H1 (cell line): ENCODE data around the gene CLMP. TPM values are rescaled to one million over a fixed set of nuclear protein-coding genes. Genes with fewer than 3 reads are reported as not detected.
A peak's percentile ranks its signal among the peaks of the same experiment; 100 is the strongest.

Source experiments
- CTCF ChIA-PET: fragments of 300-600 bp; sonication (Branson Sonifier 250); formaldehyde crosslinking; loops from one replicate; lab custom pipeline; 2021; ENCODE audit not compliant: partially characterized antibody; lab: Charles Lee
- POLR2A ChIA-PET: fragments of 300-600 bp; sonication (Branson Sonifier 250); formaldehyde crosslinking; loops from one replicate; lab custom pipeline; 2021; ENCODE audit warnings: inconsistent platforms; ENCODE audit not compliant: partially characterized antibody; lab: Charles Lee
- DNase-seq, 2 experiments: peaks; one replicate each; pipeline versions ENCODE4 v3.0.0 to v3.0.0-alpha.2; 2010 to 2022; ENCODE audit warnings: low spot score in 2 of 2, low read depth in 1 of 2, mixed read lengths in 1 of 2
- FAIRE-seq: peaks from 2 replicates; lab custom pipeline; 2011; peaks lifted over from hg19 to GRCh38; lab: Jason Lieb, UNC
- H2AFZ ChIP-seq: 2 replicates; pipeline ENCODE4 v1.8.1; 2012; ENCODE audit warnings: low read length, inconsistent platforms
- H2AK5ac ChIP-seq: 2 replicates; pipeline ENCODE4 v1.6.1; 2013; ENCODE audit warnings: low read depth, low read length
- H2BK120ac ChIP-seq: replicated peaks from 2 replicates; pipeline ENCODE3; 2013; ENCODE audit warnings: low read depth, low read length, inconsistent platforms
- H2BK12ac ChIP-seq: 2 replicates; pipeline ENCODE4 v1.6.1; 2013; ENCODE audit warnings: low read depth, low read length
- H2BK15ac ChIP-seq: 2 replicates; pipeline ENCODE4 v1.6.1; 2013; ENCODE audit warnings: low read length
- H2BK20ac ChIP-seq: 2 replicates; pipeline ENCODE4 v1.6.1; 2013; ENCODE audit warnings: low read length
- H2BK5ac ChIP-seq: 2 replicates; pipeline ENCODE4 v1.6.1; 2013; ENCODE audit warnings: low read depth, low read length
- H3K14ac ChIP-seq: 2 replicates; pipeline ENCODE4 v1.6.1; 2013; ENCODE audit warnings: inconsistent platforms; ENCODE audit not compliant: insufficient read length
- H3K18ac ChIP-seq: 2 replicates; pipeline ENCODE4 v1.6.1; 2013; ENCODE audit warnings: low read length; ENCODE audit errors: extremely low read depth
- H3K23ac ChIP-seq: 2 replicates; pipeline ENCODE4 v1.6.1; 2013; ENCODE audit warnings: inconsistent platforms; ENCODE audit not compliant: insufficient read length
- H3K23me2 ChIP-seq: 2 replicates; pipeline ENCODE4 v1.6.1; 2013; ENCODE audit warnings: low read depth, low read length
- H3K27ac ChIP-seq: 2 replicates; pipeline ENCODE4 v1.6.1; 2011; ENCODE audit warnings: low read depth, low read length, inconsistent platforms
- H3K27me3 ChIP-seq, 4 experiments: replicated peaks in 1 of 4; 1 replicate in 1 of 4; 2 replicates in 3 of 4; pipeline versions ENCODE4 v1.6.1 to v1.8.1; 2011 to 2013; ENCODE audit warnings: low read length in 3 of 4, mild to moderate bottlenecking in 3 of 4, inconsistent platforms in 2 of 4, mixed read lengths in 2 of 4, moderate library complexity in 1 of 4; ENCODE audit not compliant: control insufficient read depth in 3 of 4, insufficient read depth in 3 of 4; ENCODE audit errors: extremely low read depth in 1 of 4
- H3K36me3 ChIP-seq, 4 experiments: 2 replicates each; pipeline versions ENCODE4 v1.6.1 to v1.8.1; 2011 to 2013; ENCODE audit warnings: mild to moderate bottlenecking in 4 of 4, low read length in 3 of 4, moderate library complexity in 2 of 4, control low read depth in 1 of 4, inconsistent platforms in 1 of 4; ENCODE audit not compliant: insufficient read depth in 4 of 4, control insufficient read depth in 2 of 4
- H3K4ac ChIP-seq: replicated peaks from 2 replicates; pipeline ENCODE3; 2013; ENCODE audit warnings: low read length, low read depth, mixed read lengths, inconsistent platforms; ENCODE audit not compliant: insufficient read length
- H3K4me1 ChIP-seq, 4 experiments: replicated peaks in 1 of 4; 1 replicate in 1 of 4; 2 replicates in 3 of 4; pipeline versions ENCODE4 v1.6.1 to v1.8.1; 2011 to 2013; ENCODE audit warnings: low read length in 3 of 4, inconsistent platforms in 2 of 4, mixed read lengths in 1 of 4; ENCODE audit not compliant: insufficient read depth in 4 of 4, control insufficient read depth in 3 of 4
- H3K4me2 ChIP-seq, 2 experiments: 2 replicates each; pipeline versions ENCODE4 v1.6.1 to v1.8.1; 2011 to 2013; ENCODE audit warnings: low read depth in 2 of 2, low read length in 2 of 2, control low read depth in 1 of 2, inconsistent platforms in 1 of 2, mild to moderate bottlenecking in 1 of 2; ENCODE audit not compliant: insufficient read depth in 1 of 2
- H3K4me3 ChIP-seq, 4 experiments: fragments of 200-600, 300-600 bp in 1 of 4; sonication (generic), shearing (Covaris generic), sonication (Bioruptor Twin) in 1 of 4; 2 replicates each; pipeline versions ENCODE4 v1.5.1 to v1.8.1; 2011 to 2016; ENCODE audit warnings: low read length in 4 of 4, low read depth in 3 of 4, control low read depth in 2 of 4, inconsistent platforms in 2 of 4, mild to moderate bottlenecking in 2 of 4, mixed read lengths in 1 of 4, moderate library complexity in 1 of 4; ENCODE audit not compliant: insufficient read depth in 2 of 4; ENCODE audit errors: extremely low read depth in 1 of 4
- H3K56ac ChIP-seq: replicated peaks from 2 replicates; pipeline ENCODE3; 2013; ENCODE audit warnings: low read depth, mild to moderate bottlenecking, mixed read lengths, low read length, inconsistent platforms; ENCODE audit not compliant: insufficient read length
- H3K79me1 ChIP-seq: 2 replicates; pipeline ENCODE4 v1.6.1; 2013; ENCODE audit warnings: low read depth, low read length, control low read depth
- H3K79me2 ChIP-seq, 2 experiments: 2 replicates each; pipeline versions ENCODE4 v1.6.1 to v1.8.1; 2012 to 2013; ENCODE audit warnings: low read length in 2 of 2, mild to moderate bottlenecking in 2 of 2, inconsistent platforms in 1 of 2; ENCODE audit not compliant: insufficient read depth in 2 of 2, control insufficient read depth in 1 of 2
- H3K9ac ChIP-seq, 4 experiments: replicated peaks in 1 of 4; 1 replicate in 1 of 4; 2 replicates in 3 of 4; pipeline versions ENCODE4 v1.6.1 to v1.8.1; 2011 to 2013; ENCODE audit warnings: low read depth in 3 of 4, low read length in 3 of 4, control low read depth in 2 of 4, mild to moderate bottlenecking in 2 of 4, moderate library complexity in 2 of 4, inconsistent platforms in 1 of 4; ENCODE audit errors: extremely low read depth in 1 of 4
- H3K9me3 ChIP-seq, 2 experiments: 2 replicates each; pipeline versions ENCODE4 v1.6.1 to v1.8.1; 2012 to 2013; ENCODE audit warnings: mild to moderate bottlenecking in 2 of 2, moderate library complexity in 2 of 2, control low read depth in 1 of 2, inconsistent platforms in 1 of 2, low read depth in 1 of 2, low read length in 1 of 2, mixed read lengths in 1 of 2; ENCODE audit not compliant: insufficient read depth in 2 of 2
- H4K20me1 ChIP-seq, 2 experiments: replicated peaks in 1 of 2; 2 replicates each; pipeline versions ENCODE3 to v1.8.1; 2011 to 2013; ENCODE audit warnings: inconsistent platforms in 2 of 2, low read length in 2 of 2, mild to moderate bottlenecking in 1 of 2; ENCODE audit not compliant: insufficient read depth in 2 of 2, control insufficient read depth in 1 of 2
- H4K5ac ChIP-seq: 2 replicates; pipeline ENCODE4 v1.6.1; 2013; ENCODE audit warnings: low read length, low read depth, mixed read lengths, inconsistent platforms; ENCODE audit not compliant: insufficient read length
- H4K8ac ChIP-seq: 2 replicates; pipeline ENCODE4 v1.8.0; 2013; ENCODE audit warnings: mild to moderate bottlenecking, moderate library complexity, low read length, inconsistent platforms; ENCODE audit not compliant: insufficient read depth; ENCODE audit errors: extremely low read depth
- H4K91ac ChIP-seq: replicated peaks from 2 replicates; pipeline ENCODE3; 2013; ENCODE audit warnings: low read length, mixed read lengths, inconsistent platforms; ENCODE audit not compliant: insufficient read length
- CTCF ChIP-seq, 3 experiments: IDR thresholded peaks; 1 replicate in 2 of 3; 2 replicates in 1 of 3; pipeline versions ENCODE4 v1.5.1 to v1.6.1; 2011; ENCODE audit warnings: low read length in 3 of 3, mild to moderate bottlenecking in 3 of 3, inconsistent platforms in 2 of 3, low read depth in 1 of 3, moderate library complexity in 1 of 3; ENCODE audit not compliant: insufficient read depth in 1 of 3; ENCODE audit errors: control extremely low read depth in 1 of 3
- GTF2F1 ChIP-seq: IDR thresholded peaks from 2 replicates; pipeline ENCODE4 v1.6.1; 2012; ENCODE audit warnings: low read depth, low read length, improper control_type of control experiment, borderline replicate concordance
- JUND ChIP-seq: IDR thresholded peaks from 2 replicates; pipeline ENCODE4 v1.6.1; 2011; ENCODE audit warnings: mild to moderate bottlenecking, improper control_type of control experiment, low read length
- MAX ChIP-seq: IDR thresholded peaks from 2 replicates; pipeline ENCODE4 v1.6.1; 2012; ENCODE audit warnings: inconsistent platforms
- PHF8 ChIP-seq: fragments of 200-600 bp; sonication (generic); conservative IDR thresholded peaks from 2 replicates; pipeline ENCODE4 v1.7.1; 2012; ENCODE audit warnings: low read depth, mild to moderate bottlenecking, inconsistent platforms, low read length, moderate library complexity
- POLR2AphosphoS5 ChIP-seq: IDR thresholded peaks from 2 replicates; pipeline ENCODE4 v1.6.1; 2011; ENCODE audit warnings: low read depth, low read length
- TEAD4 ChIP-seq: IDR thresholded peaks from 2 replicates; pipeline ENCODE4 v1.6.1; 2012; ENCODE audit warnings: low read depth, low read length, inconsistent platforms, mixed read lengths
- WGBS, 2 experiments: shearing (Covaris generic) in 1 of 2; methylation state at CpG; one replicate each; pipeline versions ENCODE4 v1.1.6 to v1.1.7; 2013 to 2015; ENCODE audit warnings: low lambda C conversion rate in 2 of 2, mixed read lengths in 2 of 2, inconsistent platforms in 1 of 2, low coverage in 1 of 2, missing lambda C conversion rate in 1 of 2; ENCODE audit not compliant: insufficient replicate concordance in 2 of 2, insufficient coverage in 1 of 2, insufficient read length in 1 of 2; ENCODE audit errors: extremely low coverage in 1 of 2, missing lambda C conversion rate in 1 of 2; 5-methylcytosine and 5-hydroxymethylcytosine counted together
- polyA plus RNA-seq, 7 experiments: library from polyadenylated mRNA; depleted of rRNA in 3 of 7; stranded (reverse) in 5 of 7; unstranded in 2 of 7; fragments of >200 nt in 5 of 7; fragments of 200-250 nt in 2 of 7; gene quantifications; 1 replicate in 5 of 7; 2 replicates in 1 of 7; 4 replicates in 1 of 7; pipeline versions ENCODE4 v1.2.1 to v1.2.3, GENCODE V29; 2011 to 2013; ENCODE audit warnings: missing spikeins in 2 of 7, mixed read lengths in 2 of 7
- total RNA-seq: library from RNA; stranded (reverse); fragmentation: NEBNext Ultra II Directional; extraction: Animal tissue kit (Norgen Biotek cat#: 25700); gene quantifications from 2 replicates; pipeline ENCODE4 v1.2.1, GENCODE V29; 2021

The CLMP gene
- total and polyA plus RNA-seq, 2 of the 8 experiments (the other 6 are each of a cell fraction or from before 2014, with no cell fraction given), result 9.9 to 24.1 TPM

GRCh38 chr11:123202155-123203151 is 7.4 kb upstream of the CLMP start:
- Histone ChIP-seq H3K9me3 (no peaks in the 10 kb centered on the region), H3K9ac (no peak overlapping the region), H3K18ac (no peak overlapping the region), H2AK5ac (no peak overlapping the region; the same call in 1 of the 2 replicates), H4K20me1 (no peaks in the 10 kb centered on the region), H4K91ac (no peak overlapping the region), H4K5ac (no peak overlapping the region), H3K27me3 (no peaks in the 10 kb centered on the region; a peak in 2 of 7 replicates), H3K4ac (no peak overlapping the region), H2BK20ac (0 out of 2 replicates have a peak overlapping the region, but pooled peaks have one; percentile 48), H3K14ac (no peak overlapping the region), H4K8ac (no peak overlapping the region), H3K27ac (no peak overlapping the region), H3K36me3 (no peaks in the 10 kb centered on the region), H2BK5ac (no peak overlapping the region), H2BK15ac (peak overlapping the region; percentile 54; the same call in 1 of the 2 replicates), H2BK120ac (no peak overlapping the region), H3K4me2 (no peak overlapping the region), H3K23me2 (no peaks in the 10 kb centered on the region), H3K79me2 (no peaks in the 10 kb centered on the region), H3K23ac (no peak overlapping the region), H3K4me3 (no peak overlapping the region), H2AFZ (no peak overlapping the region), H2BK12ac (no peak overlapping the region), H3K4me1 (peaks cover 2 to 6% (median 5%) of the 10 kb centered on the region in 4 experiments; a peak in 6 of 7 replicates), H3K79me1 (no peaks in the 10 kb centered on the region), H3K56ac (no peak overlapping the region)
- 86% methylated on average over 10 of the region's 10 CpGs; no CpG with 5 or more reads in 1 of the 2 experiments for WGBS, 2 experiments
- ChIA-PET CTCF (interaction anchor here (0.7 to 4.2 kb wide), 10 partner anchors 13 to 92 kb away, joined by 3 to 14 read pairs (median 4); no protein-coding TSS in a partner anchor), POLR2A (interaction anchor here (0.7 to 3.3 kb wide), 3 partner anchors 8 to 14 kb away, joined by 4 to 14 read pairs (median 4); no protein-coding TSS in a partner anchor)
- FAIRE-seq, result peak; percentile 58
- peak in 1 of 2 experiments; percentile 39 for DNase-seq
- TF ChIP-seq POLR2AphosphoS5 (no peak), JUND (no peak), TEAD4 (no peak), PHF8 (no peak), CTCF (IDR thresholded peaks at IDR 0.05; ENCODE audit: control extremely low read depth in 1 of 3, insufficient read depth in 1 of 3, low read depth in 1 of 3, low read length in 3 of 3) (no peak), GTF2F1 (no peak), MAX (no peak)
